Ureter (tissue), 1 donor: ENCODE measurements around the gene NHS. TPM values are rescaled to one million over a fixed set of nuclear protein-coding genes. Genes with fewer than 3 reads are reported as not detected.

Experiments
- DNase-seq: peaks from one replicate; pipeline ENCODE4 v3.0.0-alpha.2; 2020; ENCODE audit warnings: low spot score
- total RNA-seq: library from RNA; stranded (reverse); gene quantifications from one replicate; pipeline ENCODE4 v1.2.4, GENCODE V29; 2023
- donor health status: DM: yes; HTN: yes; CAD: no.

Gene NHS
- total RNA-seq, 1 donor from 2014 or later, result 17.4 TPM

DNA sequence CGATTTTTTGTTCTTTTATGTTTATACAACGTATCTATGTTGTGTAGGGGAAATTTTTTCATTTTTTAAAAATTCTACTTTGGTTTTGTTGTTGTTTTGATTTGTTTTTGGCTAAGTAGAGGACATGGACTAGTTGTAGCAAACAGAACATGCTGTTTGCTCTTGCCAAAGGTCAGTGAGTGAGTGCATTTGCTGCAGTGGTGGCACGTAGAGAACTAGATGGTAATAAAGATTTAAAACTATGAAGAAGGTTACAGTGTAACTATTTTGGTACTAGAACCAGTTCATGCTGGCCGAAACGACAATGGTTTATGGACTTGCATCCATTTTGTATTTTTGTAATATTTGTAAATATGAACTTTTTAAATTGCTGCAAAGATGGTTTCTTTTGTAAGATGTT lies 360.4 kb downstream of the NHS start:
- no peak for DNase-seq

DNA sequence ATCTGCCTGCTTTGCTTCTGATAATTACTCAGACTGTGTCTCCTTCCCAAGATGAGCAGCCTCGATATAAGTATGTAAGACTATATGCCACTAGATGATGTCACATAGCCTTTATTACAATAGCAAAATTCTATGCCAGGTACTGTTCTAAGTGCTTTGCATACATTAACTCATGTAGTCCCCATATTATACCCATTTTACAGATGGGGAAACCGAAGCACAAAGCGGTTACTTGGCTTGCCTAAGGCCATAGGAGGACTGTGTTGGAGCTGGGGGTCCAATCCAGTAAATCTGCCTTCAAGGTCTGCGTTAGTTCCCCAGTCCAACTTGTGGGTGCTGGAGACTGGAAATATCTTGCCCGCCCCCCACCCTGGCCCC lies 361.5 kb downstream of the NHS start:
- no peak for DNase-seq

DNA sequence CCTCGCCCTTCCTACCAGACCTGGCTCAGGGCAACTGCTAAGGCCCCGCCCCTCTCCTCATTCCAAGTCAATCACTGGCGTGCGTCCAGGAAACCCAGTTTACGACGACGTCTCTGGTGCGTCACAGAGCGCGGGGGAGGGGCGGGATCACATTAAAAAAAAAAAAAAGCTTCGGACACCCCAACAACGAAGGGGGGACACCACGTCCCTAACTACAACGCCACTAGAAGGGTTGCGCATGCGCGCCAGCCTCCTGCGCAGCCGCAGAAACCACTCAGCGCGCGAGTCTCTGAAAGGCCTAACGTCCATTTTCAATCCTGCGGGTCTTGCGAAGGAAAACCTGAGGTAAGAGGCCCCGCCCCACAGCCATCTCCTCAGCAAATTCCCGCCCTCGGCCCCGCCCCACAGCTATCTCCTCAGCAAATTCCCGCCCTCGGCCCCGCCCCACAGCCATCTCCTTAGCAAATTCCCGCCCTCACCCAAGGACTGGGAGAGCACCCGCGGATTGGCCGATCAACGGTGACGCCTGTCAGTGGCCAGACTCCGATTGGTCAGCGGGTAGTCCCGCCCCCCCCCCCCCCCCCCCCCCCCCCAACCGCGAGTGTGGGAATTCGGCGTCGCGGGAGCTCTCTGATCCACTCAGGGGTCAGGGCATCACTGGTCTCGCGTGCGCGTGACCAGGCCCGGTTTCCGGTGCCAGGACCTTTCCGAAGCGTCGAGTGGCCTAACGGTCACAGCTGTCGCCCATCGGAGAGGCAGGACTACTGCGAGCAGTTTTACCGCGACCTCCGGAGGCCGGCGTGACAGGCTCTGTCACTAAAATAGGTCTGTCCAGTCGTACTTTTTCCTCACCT lies 362.1 kb downstream of the NHS start, which contains the start of gene SCML1:
Gene SCML1, plus strand, starts transcription at position 638 of the 854 bp plus-strand sequence. CDS start 6,694 bp downstream, outside the sequence.
- peak; percentile 98 for DNase-seq

DNA sequence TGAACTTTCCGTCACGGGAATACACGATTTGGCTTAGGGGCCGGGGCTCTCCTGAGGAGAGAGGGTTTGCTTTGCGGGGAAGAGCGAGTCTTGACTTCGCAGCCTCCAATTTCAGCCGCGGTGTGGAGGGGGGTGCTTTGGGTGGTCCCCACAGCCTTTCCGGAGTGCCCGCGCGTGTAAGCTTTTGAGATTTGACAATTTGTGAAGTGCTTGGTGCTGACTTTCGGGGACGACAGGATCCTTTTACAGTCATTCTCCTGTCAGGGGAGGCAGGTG lies 362.6 kb downstream of the NHS start:
- no peak for DNase-seq

DNA sequence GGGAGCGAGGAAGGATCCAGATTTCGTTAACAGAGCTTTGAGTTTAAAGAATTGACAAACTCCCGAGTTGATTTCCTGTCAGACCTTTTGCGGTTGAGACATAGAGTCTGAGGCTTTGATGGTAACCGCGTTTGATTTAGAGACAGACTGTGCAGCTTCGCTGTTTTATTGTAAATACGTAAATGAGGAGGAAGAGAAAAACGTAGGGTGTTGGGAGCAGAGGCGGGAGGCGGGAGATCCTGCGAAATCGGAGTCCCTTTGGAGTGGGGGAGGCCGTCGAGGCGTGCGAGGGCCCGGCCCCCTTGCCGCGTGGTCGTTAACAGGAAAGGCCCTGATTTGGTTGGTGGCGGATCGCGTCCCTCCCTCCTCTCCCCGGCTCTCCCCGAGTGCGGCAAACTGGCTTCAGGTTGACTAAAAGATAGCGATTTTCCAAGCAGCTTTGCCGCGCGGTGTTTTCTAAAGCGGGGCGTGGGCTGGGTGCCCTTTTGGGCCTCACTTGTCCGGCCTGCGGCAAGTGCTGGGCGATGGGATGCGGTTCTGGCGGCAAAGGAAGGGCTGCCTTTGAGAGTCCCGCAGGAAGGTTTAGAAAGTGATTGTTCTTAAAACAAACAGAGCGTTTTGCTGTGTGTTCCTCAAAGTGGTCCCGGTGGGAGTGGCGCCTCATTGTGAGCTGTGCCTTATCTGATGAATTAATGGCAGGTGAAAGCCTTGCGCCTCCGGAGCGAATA lies 363.1 kb downstream of the NHS start:
- DNase-seq, result peak; percentile 51

DNA sequence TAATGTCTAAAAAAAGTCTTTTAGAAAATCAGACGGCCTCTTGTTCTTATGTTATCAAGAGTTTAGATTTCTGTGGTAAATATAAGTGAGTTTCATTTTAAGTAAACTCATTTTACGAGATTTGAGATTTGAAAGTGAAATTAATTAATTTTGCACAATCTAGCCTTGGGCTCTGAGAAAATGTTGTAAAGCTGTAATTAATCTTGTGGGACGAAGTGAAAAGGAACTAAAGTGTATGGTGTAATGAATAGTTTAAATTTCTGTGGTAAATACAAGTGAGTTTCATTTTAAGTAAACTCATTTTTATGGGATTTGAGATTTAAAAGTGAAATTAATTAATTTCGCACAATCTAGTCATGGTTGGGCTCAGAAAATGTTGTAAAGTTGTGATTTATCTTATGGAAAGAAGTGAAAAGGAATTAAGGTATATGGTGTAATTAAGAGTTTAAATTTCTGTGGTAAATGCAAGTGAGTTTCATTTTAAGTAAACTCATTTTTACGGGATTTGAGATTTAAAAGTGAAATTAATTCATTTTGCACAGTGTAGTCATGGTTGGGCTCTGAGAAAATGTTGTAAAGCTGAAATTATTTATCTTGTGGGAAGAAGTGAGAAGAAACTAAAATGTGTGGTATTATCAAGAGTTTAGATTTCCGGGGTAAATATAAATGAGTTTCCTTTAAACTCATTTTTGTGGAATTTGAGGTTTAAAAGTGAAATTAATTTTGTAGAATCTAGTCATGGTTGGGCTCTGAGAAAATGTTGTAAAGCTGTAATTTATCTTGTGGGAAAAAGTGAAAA lies 363.9 kb downstream of the NHS start:
- DNase-seq, result no peak

DNA sequence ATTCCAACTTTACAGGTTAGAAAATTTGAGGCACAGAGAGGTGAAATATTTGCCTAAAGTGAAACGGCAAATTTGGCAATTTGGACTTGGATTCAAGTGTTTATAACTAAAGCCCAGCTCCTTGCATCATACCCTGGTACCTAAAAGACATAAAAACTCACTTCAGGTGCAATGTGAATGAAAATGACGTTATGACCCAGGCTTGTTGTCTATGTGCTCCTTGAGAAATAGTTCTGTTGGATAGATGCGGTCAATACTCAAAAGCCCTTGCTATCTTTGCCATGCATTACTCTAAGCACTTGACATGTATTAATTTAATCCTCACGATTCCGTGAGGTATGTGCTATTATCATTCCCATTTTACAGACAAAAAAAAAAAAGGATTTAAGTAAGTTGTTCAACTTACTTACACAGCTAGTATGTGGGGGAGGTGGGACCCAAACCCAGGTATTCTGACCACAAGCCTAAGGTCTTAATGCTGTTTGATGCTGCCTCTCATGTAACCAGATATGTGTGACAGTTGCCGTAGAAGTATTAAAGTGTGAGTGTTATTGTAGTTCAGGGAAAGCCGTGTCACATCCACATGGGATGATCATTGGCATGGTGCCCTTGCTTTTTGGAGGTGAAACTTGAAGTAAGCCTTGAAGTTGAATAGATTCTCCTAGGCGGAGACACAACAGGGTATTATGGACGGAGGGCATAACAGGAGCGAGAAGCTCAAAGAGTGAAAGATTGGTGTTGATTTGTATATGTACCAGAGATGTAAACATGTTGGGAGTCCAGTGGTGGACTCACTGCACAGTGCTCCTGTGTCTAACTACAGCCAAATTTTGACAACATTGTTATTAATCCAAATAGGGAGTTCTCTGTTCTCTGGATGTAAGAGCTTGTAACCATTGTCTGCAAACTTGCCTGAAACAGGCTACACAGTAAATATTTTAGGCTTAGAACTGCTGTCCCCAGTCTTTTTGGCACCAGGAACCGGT lies 365.4 kb downstream of the NHS start:
- no peak for DNase-seq

DNA sequence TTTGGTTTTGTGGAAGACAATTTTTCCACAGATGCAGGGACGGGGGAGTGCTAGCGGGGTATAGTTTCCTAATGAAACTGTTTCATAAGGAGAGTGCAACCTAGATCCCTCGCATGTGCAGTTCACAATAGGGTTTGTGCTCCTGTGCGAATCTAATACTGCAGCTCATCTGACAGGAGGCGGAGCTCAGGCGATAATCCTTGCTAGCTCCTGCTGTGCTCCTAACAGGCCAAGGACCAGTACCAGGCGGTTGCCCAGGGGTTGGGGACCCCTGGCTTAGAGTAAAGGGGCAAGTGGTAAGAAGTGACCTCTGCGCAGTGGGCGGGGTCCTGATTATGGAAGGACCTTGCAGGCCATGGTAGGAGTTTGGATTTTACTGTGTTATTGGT lies 366.1 kb downstream of the NHS start:
- DNase-seq, result no peak

DNA sequence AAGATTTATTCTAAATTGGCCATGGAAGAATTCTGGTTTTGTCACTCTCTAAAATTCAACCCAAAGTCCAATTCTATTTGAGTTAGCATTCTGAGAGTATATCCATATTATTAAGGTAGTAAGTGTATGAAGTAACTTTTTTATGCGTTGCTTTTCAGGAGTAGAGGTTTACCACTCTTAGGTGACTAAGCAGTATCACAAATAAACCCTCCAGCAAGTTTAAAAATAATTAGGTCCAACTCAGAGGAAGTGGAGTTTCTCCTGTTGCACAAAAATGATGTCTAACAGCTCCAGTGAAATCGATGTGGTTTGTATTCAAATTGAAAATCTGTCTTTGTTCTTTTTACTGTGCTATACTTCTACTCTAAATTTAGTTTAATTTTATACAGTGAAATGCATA lies 368.9 kb downstream of the NHS start:
- DNase-seq, result no peak

DNA sequence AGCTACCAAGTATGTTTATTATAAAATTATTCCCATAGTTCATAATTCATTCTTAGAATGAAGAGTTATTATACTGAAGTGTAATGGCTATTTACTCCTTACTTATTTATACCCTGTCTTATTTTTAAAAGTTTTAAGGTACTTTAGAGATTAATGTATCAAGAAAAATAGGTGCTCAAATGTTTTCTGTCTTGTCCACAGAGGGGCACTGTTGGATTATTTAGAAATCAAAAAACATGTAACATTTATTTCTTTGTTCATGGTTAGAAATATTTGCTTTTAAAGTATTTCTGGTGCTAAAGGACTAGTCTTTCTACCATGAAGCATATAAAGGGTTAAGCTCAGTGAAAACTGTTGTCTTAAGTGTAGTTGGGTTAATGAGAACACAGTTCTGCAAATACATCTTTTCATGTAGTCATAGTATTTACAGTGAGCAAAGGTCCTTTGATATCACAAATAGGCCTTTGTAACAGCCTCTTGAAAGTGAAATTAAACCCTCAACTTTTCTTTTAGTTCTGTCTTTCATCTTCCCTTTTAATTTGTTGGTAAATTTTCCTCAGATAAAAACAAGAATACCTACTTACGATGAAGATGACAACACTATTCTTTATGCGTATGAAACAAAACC lies 370.0 kb downstream of the NHS start:
- DNase-seq, result no peak

DNA sequence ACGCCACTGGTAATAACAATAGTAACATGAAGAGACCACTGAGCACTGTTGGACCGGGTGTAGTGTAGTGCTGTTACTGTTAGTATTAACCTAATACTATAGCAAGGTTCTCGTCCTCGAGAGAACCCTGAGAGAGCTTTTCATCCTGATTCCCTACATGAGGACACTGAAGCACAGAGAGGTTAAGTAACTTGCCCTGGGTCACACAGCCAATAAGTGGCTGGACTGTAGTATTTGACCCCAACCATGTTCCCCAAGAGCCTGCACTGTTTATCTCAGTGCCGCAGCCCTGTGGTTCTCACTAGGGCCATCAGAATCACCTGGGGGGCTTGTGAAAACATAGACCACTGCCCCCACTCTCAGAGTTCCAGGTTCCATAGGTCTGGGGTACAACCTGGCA lies 372.7 kb downstream of the NHS start:
- DNase-seq, result no peak

DNA sequence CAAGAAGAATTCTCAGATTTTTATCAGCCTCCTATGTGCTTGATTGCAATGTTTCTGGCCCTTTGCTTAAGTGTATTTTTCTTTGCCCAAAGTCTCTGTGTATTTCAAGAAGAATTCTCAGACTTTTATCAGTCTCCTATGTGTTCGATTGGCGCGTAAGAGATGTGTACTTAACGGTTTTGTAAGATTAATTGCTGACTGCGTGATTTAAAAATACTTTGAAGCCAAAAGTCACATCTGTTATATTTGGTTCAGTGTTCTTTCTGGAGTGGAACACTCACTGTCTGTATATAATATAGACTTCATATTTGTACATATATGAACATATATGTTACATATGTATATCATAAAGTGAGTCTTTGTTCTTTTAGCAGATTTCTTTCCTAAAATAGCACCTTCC lies 373.7 kb downstream of the NHS start:
- DNase-seq, result no peak

DNA sequence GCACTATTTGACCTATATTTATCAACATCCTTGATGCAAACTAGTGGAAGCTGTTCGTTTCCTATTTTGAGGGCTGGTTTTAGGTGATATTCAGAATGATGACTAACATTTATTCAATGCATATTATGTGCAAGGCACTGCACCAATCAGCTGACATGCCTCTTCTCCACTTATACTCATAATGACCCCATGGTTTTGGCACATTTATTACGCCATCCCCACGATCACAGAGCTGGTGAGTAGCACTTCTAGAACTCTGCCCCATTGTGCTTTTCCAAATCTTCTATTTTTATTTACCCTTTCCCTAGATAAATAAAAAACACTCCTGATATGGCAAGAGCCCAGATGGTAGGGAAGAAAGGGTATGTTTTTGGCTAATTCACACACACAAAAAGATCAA lies 375.4 kb downstream of the NHS start:
- DNase-seq, result no peak

DNA sequence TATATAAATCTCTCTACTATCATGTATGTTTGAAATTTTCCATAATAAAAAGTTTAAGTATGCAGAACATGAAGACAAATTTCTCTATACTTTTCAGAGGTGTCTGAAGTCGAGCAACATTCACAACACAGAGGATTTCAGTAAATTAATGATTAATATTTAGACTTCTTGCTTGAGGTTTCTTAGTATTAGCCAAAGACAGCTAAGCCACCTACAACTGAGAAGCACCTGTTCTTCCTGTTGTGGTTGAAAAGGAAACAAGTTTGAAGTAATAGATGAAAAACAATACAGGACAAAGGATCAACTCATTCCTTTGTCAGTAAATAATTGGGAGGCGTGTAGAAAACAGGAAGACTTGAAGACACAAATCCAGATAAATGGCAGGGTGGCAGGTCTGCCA lies 383.4 kb downstream of the NHS start:
- no peak for DNase-seq

DNA sequence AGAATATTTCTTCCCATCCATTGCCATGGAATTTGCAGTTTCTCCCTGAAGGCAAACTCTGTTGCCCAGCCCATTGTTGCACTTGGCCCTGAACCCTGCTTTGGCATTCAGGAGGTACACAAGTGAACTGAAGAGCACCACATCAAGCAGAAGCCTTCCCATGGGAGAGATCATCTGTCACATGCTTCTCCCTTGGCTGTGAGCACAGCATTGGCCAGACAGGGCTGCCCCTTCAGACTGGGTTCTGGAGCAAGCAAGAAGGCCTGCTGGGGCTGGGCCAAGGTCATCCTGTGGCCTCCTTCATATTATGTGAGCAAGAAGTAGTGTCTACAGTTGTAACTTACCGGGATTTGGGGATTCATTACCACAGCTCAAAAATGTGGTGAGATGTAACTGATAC lies 385.0 kb downstream of the NHS start:
- no peak for DNase-seq

DNA sequence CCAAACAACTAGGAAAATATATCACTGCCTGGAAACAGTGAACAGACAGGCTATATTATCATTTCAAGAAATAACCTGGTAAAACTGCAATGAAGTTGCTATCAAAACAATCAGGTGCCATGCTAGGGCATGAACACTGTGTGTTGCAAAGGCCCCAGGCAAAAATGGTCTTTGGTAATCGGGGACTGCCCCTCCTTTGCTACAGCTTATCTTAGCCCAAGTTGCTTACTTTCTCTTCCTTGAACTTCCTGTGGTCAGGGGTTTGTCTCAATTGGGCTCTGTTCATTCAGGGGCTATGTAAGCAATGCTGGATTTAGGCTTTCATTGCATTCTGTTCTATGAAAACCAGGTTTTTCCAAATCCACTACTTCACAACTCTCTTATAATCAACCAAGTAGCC lies 392.7 kb downstream of the NHS start:
- no peak for DNase-seq

DNA sequence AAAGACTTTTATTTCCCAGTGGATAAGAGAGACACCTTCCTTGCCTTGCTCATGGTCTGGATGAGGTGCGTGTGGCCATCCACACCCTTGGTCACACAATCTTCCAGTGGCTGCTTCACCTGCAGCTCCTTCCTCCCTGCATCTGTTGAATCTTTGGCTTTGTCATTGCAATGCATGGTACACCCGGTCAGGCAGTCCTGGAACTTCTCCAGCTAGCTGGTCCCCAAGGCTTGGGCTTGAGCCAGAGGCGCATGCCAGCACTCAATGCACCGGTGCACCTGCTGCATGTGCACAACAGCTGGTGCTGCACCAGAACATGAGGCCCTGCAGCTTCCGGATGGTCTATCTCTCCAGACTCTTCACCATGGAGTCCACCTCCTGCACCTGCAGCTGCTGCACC lies 394.0 kb downstream of the NHS start:
- DNase-seq, result no peak

DNA sequence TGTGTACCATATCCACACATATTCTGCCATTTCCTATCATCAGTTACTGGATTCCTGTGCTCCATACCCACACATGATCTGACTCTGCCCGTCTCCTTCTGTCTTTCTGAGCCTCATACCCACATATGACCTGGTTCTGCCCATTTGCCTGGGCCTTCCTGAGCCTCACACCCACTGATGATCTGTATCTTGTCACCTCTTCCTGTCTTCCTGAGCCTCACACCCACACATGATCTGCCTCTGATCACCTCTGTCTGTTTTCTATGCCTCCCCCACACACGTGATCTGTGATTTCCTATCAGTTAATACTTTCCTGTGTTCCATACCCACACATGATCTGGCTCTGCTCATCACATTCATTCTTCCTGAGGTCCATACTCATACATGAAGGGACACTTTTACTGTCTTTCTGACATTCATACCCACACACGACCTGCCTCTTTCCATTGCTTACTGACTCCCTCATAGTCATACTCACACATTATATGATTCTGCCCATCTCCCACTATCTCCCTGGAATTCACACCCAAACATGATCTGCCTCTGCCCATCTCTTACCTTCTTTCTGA lies 394.8 kb downstream of the NHS start:
- DNase-seq, result no peak

DNA sequence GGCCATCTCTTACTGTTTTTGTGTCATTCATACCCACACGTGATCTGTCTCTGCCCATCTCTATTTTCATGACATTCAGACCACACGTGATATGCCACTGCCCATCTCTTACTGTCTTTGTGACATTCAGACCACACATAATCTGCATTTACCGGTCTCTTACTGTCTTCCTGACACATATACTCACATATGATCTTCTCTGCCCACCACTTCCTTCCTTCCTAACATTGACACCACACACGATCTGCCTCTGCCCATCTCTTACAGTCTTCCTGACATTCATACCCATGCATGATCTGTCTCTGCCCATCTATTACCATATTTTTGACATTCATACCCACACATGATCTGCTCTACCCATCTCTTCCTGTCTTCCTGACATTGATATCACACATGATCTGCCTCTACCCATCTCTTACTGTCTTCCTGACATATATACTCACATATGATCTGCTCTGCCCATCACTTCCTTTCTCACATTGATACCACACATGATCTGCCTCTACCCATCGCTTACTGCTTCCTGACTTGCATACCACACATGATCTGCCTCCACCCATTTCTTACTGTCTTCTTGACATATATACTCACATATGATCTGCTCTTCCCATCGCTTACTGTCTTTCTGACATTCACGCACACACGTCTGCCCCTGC lies 398.3 kb downstream of the NHS start:
- DNase-seq, result no peak

DNA sequence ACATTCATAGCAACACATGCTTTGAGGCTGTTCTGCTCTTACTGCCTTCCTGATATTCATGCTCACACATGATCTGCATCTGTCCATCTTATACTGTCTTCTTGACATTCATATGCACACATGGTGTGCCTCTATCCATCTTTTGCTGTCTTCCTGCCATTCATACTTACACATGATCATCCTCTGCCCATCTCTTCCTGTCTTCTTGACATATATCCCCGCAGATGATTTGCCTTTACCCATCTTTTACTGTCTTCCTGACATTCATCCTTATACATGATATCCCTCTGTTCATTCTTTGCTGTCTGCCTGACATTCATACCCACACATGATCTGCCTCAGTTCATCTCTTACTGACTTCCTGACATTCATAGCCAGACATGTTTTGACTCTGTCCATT lies 399.1 kb downstream of the NHS start:
- no peak for DNase-seq
